NCI-H345 treated with DMSO at 0.1 percent for 48 hours (cell line): ENCODE results near the gene CD33.

Experiments used
- DNase-seq: peaks from one replicate; lab custom pipeline; 2025; ENCODE audit not compliant: unreplicated experiment; lab: John Stamatoyannopoulos, UW

CD33 gene

GRCh38 chr19:51258165-51259160 is 33.6 kb downstream of the CD33 start:
- DNase-seq, result no peak

- DNase-seq, result no peak
These were observed 34.7 kb downstream of the CD33 start for GRCh38 chr19:51259348-51260245.

GRCh38 chr19:51263808-51264207 is 38.9 kb downstream of the CD33 start:
- no peak for DNase-seq

- DNase-seq, result no peak
These were observed 46.2 kb downstream of the CD33 start for GRCh38 chr19:51271067-51271466.

- DNase-seq, result no peak
These were observed 47.4 kb downstream of the CD33 start for GRCh38 chr19:51272183-51272810.

GRCh38 chr19:51274049-51274770 is 49.3 kb downstream of the CD33 start:
- no peak for DNase-seq

- no peak for DNase-seq
These were observed 52.2 kb downstream of the CD33 start for GRCh38 chr19:51277112-51277511.

GRCh38 chr19:51282335-51282734 is 57.5 kb downstream of the CD33 start:
- DNase-seq, result no peak

GRCh38 chr19:51285682-51286081 is 60.8 kb downstream of the CD33 start:
- DNase-seq, result no peak
